Measurements from ENCODE around the gene RNPEPL1. TPM values are rescaled to one million over a fixed set of nuclear protein-coding genes. Genes with fewer than 3 reads are reported as not detected.

Gene RNPEPL1
- total and polyA plus RNA-seq, 2 experiments from 2014 or later = 46.3 to 57.2 TPM

DNA sequence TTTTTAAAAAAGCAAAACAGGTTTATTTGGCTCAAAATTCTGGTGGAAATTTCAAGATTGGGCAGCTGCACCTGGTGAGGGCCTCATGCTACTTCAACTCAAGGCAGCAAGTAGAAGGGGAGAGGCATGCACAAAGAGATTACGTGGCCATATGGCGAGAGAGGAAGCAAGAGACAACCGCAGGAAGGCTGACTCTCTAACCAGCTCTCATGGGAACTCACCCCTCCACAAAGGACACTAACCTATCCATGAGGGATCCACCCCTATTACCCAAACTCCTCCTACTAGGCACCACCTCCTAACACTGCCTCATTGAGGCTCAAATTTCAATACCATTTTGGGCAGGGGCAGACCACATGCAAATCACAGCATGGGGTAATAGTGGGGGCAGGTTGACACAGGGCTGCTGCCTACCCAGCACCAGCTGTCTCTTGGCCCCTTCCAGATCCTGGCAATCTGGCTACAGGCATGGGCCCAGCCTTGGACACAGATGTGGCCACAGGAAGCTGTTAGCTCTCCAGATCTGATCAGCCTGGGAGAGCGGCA lies 16.3 kb downstream of the RNPEPL1 start:
- H3K27me3 ChIP-seq = no peaks in the 10 kb centered on the region
- no peak overlapping the region for H2AFZ ChIP-seq
- peak overlapping the region; percentile 97 for H3K4me2 ChIP-seq
- H3K36me3 ChIP-seq (replicated peaks; ENCODE audit: insufficient read depth, low read depth) = no peaks in the 10 kb centered on the region
- H3K4me1 ChIP-seq (ENCODE audit: insufficient read depth) = peaks cover 34% of the 10 kb centered on the region
- H4K20me1 ChIP-seq (ENCODE audit: insufficient read depth, poor library complexity, severe bottlenecking) = peaks cover 5% of the 10 kb centered on the region
- no peak overlapping the region for H3K4me3 ChIP-seq
- DNase-seq (ENCODE audit: low spot score) = no peak
- H3K9me3 ChIP-seq (ENCODE audit: low read depth) = no peaks in the 10 kb centered on the region
- WGBS (ENCODE audit: low lambda C conversion rate, missing lambda C conversion rate) = 85% methylated on average over 4 of the region's 4 CpGs
- TF ChIP-seq EZH2 (IDR thresholded peaks at IDR 0.05; ENCODE audit: borderline replicate concordance) (no peak), EZH2phosphoT487 (IDR thresholded peaks at IDR 0.05; ENCODE audit: low read depth, severe bottlenecking, unreplicated experiment) (no peak)
- TF ChIP-seq, protein P1, sequence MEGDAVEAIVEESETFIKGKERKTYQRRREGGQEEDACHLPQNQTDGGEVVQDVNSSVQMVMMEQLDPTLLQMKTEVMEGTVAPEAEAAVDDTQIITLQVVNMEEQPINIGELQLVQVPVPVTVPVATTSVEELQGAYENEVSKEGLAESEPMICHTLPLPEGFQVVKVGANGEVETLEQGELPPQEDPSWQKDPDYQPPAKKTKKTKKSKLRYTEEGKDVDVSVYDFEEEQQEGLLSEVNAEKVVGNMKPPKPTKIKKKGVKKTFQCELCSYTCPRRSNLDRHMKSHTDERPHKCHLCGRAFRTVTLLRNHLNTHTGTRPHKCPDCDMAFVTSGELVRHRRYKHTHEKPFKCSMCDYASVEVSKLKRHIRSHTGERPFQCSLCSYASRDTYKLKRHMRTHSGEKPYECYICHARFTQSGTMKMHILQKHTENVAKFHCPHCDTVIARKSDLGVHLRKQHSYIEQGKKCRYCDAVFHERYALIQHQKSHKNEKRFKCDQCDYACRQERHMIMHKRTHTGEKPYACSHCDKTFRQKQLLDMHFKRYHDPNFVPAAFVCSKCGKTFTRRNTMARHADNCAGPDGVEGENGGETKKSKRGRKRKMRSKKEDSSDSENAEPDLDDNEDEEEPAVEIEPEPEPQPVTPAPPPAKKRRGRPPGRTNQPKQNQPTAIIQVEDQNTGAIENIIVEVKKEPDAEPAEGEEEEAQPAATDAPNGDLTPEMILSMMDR (IDR thresholded peaks at IDR 0.05; ENCODE audit: poor library complexity) = no peak
- H3K27ac ChIP-seq = no peak overlapping the region
- H3K79me2 ChIP-seq = peaks cover 79% of the 10 kb centered on the region
- H3K9me2 ChIP-seq (replicated peaks; ENCODE audit: insufficient read depth) = no peaks in the 10 kb centered on the region

DNA sequence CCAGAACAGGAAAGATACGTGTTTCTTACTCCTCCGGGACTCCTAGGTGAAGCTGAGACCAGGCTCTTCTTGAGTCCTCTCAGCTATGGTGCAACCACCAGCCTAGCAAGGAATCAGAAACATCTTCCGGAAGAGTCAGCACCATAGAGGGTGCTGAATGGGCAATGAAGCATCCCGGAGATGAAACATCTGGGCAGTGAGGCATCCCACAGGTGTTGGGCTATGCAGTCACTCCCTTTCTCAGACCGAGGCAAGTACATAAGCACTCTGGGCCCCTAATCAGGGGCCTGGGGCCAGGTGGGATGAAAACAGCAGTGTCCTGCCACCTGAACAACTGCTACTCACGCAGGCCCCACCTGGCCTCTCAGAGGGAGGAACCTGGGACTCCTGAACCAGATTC lies 16.8 kb downstream of the RNPEPL1 start:
- TF ChIP-seq, protein P1 (IDR thresholded peaks at IDR 0.05; ENCODE audit: poor library complexity) = no peak
- TF ChIP-seq EZH2phosphoT487 (IDR thresholded peaks at IDR 0.05; ENCODE audit: low read depth, severe bottlenecking, unreplicated experiment) (no peak), EZH2 (IDR thresholded peaks at IDR 0.05; ENCODE audit: borderline replicate concordance) (no peak)
- Histone ChIP-seq H3K4me1 (ENCODE audit: insufficient read depth) (peaks cover 29% of the 10 kb centered on the region), H3K9me2 (replicated peaks; ENCODE audit: insufficient read depth) (no peaks in the 10 kb centered on the region), H3K4me2 (peak overlapping the region; percentile 97), H2AFZ (no peak overlapping the region), H3K4me3 (peak overlapping the region; percentile 30), H3K27ac (peak overlapping the region; percentile 80), H3K36me3 (replicated peaks; ENCODE audit: insufficient read depth, low read depth) (no peaks in the 10 kb centered on the region), H3K79me2 (peaks cover 84% of the 10 kb centered on the region), H4K20me1 (ENCODE audit: insufficient read depth, poor library complexity, severe bottlenecking) (peaks cover 5% of the 10 kb centered on the region), H3K9me3 (ENCODE audit: low read depth) (no peaks in the 10 kb centered on the region), H3K27me3 (no peaks in the 10 kb centered on the region)
- 90% methylated on average over 6 of the region's 6 CpGs for WGBS (ENCODE audit: low lambda C conversion rate, missing lambda C conversion rate)
- DNase-seq (ENCODE audit: low spot score) = no peak

DNA sequence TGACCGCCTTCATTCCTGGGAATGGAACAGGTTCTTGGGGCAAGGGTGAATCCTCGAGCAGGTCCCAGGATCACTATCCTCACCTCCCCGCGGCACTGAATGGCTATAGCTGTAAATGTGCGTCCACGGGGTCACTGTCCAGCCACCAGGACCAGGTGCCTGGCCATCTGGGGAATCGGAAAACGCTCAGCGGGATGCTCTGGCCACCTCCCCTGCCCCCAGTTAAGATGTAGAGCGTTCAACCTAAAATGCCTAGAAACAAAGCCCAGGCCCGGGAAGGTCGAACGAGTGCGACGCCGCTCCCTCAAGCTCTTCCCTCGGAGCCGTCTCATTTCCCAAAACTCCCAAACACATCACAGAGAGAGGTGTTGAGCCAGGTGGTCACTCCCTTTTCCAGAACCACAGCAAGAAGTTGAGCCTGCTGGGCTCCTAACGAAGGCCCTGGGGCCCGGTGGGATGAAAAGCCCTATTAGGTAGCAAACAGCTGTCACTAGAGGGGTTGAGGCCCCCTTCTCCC lies 17.5 kb downstream of the RNPEPL1 start:
- DNase-seq (ENCODE audit: low spot score) = no peak
- H3K27me3 ChIP-seq = no peaks in the 10 kb centered on the region
- TF ChIP-seq, protein P1 (IDR thresholded peaks at IDR 0.05; ENCODE audit: poor library complexity) = no peak
- peaks cover 86% of the 10 kb centered on the region for H3K79me2 ChIP-seq
- WGBS (ENCODE audit: low lambda C conversion rate, missing lambda C conversion rate) = 11% methylated on average over 20 of the region's 20 CpGs
- no peaks in the 10 kb centered on the region for H3K9me3 ChIP-seq (ENCODE audit: low read depth)
- H2AFZ ChIP-seq = peak overlapping the region; percentile 54
- peaks cover 5% of the 10 kb centered on the region for H4K20me1 ChIP-seq (ENCODE audit: insufficient read depth, poor library complexity, severe bottlenecking)
- no peaks in the 10 kb centered on the region for H3K9me2 ChIP-seq (replicated peaks; ENCODE audit: insufficient read depth)
- H3K36me3 ChIP-seq (replicated peaks; ENCODE audit: insufficient read depth, low read depth) = no peaks in the 10 kb centered on the region
- H3K4me3 ChIP-seq = peak overlapping the region; percentile 30
- peak overlapping the region; percentile 80 for H3K27ac ChIP-seq
- H3K4me2 ChIP-seq = peak overlapping the region; percentile 97
- H3K4me1 ChIP-seq (ENCODE audit: insufficient read depth) = peaks cover 23% of the 10 kb centered on the region

All from hepatocyte (in vitro differentiated cells).